HL-60/S4 treated with phorbol 12-myristate 13-acetate at 8.2 ng/mL for 4 days and 3 days (cell line): ENCODE results near the gene CD47.

Source experiments
- in situ Hi-C: fragments of 300-500 bp; cut with MboI; formaldehyde crosslinking; loops from 2 replicates; pipeline ENCODE4 v1.15.0; 2022; ENCODE audit warnings: low sequenced_read_pairs

The CD47 gene

GRCh38 chr3:108092501-108092900 lies 1.7 kb upstream of the CD47 start:
- in situ Hi-C loops: no loop called here

DNA sequence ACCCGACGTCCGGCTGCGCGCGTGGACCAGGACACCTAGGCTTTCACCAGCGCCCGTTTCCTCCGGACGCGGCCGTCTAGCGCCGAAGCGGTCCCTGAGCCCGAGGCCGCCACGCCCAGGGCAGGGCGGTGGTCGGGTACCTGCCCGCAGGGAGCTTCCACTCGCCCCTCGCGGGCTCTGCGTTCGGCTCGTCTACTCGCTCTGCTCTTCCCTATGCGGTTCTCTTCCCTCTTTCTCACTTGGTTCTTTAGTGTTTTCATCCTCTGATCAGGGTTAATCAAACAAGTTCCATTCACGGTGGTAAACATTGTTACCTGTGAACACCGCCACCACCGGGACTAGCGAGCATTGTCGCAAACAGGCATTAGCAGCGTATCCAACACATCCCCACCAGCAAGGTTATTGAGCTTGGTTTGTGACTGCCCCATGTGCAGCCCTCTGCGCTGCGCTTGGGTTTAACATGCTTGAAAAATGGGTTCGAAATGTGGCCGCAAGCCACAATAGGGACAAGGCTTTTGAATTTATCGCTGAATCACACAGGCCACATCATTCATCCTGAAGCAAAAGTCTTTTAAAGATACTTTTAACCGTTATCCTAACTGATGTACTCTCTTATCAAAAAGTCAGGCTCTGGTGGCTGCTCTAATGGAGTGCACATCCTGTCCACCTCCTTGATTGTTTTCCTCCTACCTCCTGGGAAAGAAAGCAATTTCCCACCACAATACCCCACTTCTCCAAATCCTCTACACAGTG lies 843 bp upstream of the CD47 start:
- in situ Hi-C loops: no loop called here

DNA sequence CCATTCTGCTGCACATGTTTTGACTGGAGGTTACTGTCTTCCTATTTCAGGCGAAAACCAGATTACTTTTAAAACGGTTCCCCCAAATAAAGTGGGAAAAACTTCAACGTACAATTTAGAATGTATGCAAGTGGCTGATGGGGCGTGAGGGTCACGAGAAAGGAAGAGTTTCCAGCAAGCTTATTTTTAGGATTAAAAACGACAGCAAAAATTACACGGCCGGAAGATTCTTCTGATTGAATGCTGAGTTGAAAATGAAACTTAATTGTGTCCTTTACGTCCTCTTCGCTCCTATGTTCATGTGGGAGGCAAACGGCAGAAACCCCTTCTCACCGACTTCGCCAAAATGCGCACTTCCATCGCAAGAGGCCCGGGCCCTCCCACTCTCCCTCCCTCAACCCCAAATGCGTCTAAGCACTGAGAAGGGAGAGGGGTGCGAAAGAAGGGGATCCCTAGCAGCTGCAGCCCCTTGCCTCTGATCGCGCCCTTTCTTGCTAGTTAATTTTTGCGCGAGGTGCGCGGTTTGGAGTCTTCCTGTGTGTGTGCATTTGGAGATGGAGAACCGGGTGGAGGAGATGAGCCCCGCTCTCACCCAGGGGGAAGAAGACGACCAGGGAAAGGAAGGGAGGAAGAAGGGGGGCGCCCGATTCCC lies 656 bp downstream of the CD47 start:
- in situ Hi-C loops: no loop called here

DNA sequence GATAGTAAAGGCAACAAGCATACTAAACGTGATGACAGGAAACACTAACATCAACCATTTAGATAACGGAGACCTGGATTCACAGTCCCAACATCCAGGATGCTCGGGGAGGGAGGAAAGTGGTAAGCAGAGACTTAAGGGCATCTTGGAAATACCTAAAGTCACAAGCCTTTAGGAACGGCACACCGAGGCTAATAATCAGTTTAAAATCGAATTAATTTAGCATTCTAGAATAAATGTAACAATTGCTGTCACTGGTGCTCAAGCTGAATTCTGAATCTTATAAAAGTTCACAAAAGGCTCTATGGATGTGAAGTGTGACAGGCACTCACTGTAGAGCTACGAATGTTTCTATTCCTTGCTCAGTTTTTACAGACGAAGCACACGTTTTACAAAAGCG lies 1.3 kb downstream of the CD47 start:
- in situ Hi-C loops: no loop called here

GRCh38 chr3:108088697-108089096 lies 2.1 kb downstream of the CD47 start:
- in situ Hi-C loops: no loop called here

DNA sequence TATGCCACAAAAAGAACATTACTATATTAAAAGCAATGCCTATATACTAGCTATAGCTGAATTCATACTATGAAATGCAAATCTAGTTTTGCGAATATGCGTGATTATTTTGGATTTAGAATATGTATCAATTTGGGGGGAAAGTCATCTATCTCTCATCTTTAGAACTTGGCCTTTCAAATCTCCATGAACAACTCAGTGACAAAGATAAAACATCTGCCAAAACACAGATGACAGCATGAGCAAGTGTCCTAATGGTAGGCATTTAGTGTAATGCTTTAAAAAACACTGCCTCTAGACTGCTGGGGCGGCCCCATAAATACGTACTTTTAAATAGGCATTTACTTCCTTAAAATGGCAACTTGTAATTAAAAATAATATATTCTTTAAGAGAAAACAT lies 2.7 kb downstream of the CD47 start:
- in situ Hi-C loops: no loop called here

DNA sequence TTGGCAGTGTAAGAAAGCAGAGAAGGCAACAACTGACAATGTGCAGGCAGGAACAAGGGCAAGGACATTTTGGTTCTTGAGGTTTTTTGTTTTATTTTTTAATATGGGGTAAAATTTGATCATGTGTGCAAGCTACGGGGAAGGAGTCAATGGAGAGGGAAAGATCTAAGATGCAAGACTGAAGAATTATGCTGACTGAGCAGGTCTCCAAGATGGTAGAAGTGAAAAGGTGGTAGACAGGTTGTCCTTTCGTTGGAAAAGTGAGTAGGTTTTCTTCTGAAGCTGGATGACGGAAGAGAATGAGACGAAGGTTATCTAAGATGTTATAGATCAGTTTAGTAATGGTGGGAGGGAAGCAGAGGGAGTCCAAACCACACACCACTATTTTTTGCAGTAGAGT lies 4.2 kb downstream of the CD47 start:
- in situ Hi-C loops: no loop called here

DNA sequence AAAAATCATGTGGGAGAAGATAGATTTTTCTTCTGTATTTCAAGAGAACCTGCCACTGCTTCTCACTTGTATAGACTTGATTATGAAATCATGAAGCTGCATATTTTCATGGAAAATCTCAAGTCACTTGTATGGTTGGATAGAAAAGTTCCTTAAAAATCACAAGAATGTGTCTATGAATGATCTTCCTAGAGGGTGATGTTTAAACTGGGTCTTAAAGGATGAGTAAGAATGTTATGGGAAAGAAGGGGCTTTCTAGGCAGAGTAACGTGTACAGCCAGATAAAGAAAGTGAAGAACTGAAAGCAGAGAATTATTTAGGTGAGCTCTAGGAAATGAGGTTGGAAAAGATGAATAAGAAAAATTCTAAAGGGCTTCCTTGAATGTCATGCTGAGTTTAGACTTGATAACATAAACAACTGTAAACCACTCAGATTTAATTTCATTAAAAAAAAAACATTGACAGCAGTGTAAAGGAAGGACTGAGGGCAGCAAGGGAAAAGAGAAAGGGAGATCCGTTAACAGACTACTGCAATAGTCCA lies 5.0 kb downstream of the CD47 start:
- in situ Hi-C loops: no loop called here

DNA sequence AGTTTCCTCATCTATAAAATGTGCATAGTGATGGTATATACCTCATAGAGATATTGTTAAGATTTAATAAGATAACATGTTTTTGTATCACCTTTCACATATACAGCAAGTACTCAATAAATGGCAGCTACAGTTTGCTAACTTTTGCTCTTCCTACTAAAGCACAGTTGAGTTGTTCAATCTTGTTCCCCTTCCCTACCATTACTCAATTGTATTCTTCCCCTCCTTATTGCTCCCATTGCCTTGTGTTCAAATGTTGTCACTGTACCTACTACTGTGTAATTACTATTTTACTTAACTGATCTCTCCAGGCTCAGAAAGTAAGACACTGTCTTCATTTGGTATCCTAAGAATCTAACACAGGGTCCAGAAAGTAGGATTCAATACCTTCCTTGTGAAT lies 5.5 kb downstream of the CD47 start:
- in situ Hi-C loops: no loop called here

- in situ Hi-C loops: no loop called here
Observed at GRCh38 chr3:108079877-108080276, 11.0 kb downstream of the CD47 start.

DNA sequence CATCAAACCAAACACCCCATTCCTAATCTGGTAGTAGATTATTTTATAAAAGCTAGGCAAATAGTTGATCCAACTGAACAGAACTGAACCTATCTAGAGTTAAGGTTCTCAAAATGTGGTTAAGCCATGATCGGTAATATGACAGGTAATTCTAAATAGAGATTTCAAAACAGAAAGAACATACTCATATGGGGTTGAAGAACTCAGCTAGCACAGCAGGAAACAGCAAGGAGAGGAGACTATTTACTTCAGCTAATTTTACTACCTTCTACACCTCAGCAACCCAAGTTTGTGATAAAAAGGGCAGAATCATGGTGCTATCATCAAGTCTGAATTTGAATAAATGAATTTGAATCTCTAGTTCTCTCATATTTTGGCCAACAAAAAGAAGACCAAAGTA lies 11.8 kb downstream of the CD47 start:
- in situ Hi-C loops: no loop called here

- in situ Hi-C loops: no loop called here
Observed at GRCh38 chr3:108076564-108076963, 14.3 kb downstream of the CD47 start.

- in situ Hi-C loops: no loop called here
Observed at GRCh38 chr3:108073764-108074431, 16.9 kb downstream of the CD47 start.

DNA sequence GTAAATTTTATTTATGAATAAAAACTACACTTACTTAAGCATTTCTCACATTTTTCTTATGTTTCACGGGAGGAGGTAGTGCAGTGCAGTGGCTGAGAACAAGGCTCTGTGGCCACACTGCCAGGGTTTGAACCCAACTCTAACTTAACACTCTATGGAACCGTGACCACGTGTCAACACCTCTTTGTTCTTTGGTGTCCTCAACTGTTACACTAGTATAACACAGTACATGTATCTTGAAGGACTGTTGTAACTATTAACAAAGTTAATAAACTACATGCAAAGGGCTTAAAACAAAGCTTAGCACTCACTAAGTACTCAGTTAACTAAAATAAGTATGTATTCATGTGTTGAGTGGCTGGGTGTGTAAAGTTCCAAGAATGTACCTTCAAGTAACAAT lies 19.5 kb downstream of the CD47 start:
- in situ Hi-C loops: no loop called here

- in situ Hi-C loops: no loop called here
Observed at GRCh38 chr3:108070356-108070755, 20.5 kb downstream of the CD47 start.

- in situ Hi-C loops: no loop called here
Observed at GRCh38 chr3:108067768-108068167, 23.1 kb downstream of the CD47 start.

- in situ Hi-C loops: no loop called here
Observed at GRCh38 chr3:108065096-108065495, 25.7 kb downstream of the CD47 start.

DNA sequence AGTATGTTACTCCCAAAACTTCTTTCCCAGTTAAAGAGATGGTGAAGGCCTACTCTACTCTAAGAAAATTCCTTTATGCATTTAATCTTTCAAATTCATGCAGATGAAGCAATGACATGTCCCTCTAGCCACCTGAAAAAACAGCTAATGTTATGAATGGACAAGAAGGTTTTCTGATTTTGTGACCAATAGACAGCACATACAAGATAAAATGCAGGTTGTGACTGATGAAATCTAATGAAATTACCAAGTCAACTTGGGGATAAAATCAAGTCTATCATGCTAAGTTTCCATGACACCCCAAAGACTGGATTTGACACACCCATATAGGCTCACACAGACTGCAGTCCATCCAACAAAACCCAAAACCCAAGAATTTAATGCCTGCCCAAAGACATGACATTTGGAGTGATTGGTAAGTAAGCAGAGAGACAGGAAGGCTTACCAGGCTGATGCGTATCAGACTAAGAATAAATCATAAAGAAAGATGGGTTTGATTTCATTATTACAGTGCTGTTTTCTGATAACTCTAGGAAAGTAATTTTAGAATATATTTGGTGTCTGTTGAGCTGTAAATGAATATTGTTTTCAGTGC lies 26.4 kb downstream of the CD47 start:
- in situ Hi-C loops: no loop called here

- in situ Hi-C loops: no loop called here
Observed at GRCh38 chr3:108062051-108062450, 28.8 kb downstream of the CD47 start.

- in situ Hi-C loops: no loop called here
Observed at GRCh38 chr3:108060331-108060730, 30.5 kb downstream of the CD47 start.

GRCh38 chr3:108055931-108056330 lies 34.9 kb downstream of the CD47 start:
- in situ Hi-C loops: no loop called here

GRCh38 chr3:108054935-108055334 lies 35.9 kb downstream of the CD47 start:
- in situ Hi-C loops: no loop called here
